HepG2 (cell line): ENCODE data around the gene TPX2. TPM values are rescaled to one million over a fixed set of nuclear protein-coding genes. Genes with fewer than 3 reads are reported as not detected.

ENCODE experiments used
- KLF11 ChIP-seq: IDR thresholded peaks from 2 replicates; pipeline ENCODE4 v1.6.1; 2016; ENCODE audit warnings: missing compliant biosample characterization
- MAF1 ChIP-seq: sonication (generic); formaldehyde crosslinking; IDR thresholded peaks from 2 replicates; pipeline ENCODE4 v1.5.0; 2020; ENCODE audit warnings: missing genetic modification reagents, borderline replicate concordance
- MEF2D ChIP-seq: sonication (generic); formaldehyde crosslinking; IDR thresholded peaks from 2 replicates; pipeline ENCODE4 v1.5.1; 2020; ENCODE audit warnings: mild to moderate bottlenecking, missing genetic modification reagents
- SMC3 ChIP-seq: IDR thresholded peaks from 2 replicates; pipeline ENCODE4 v1.6.1; 2011; ENCODE audit warnings: low read length, improper control_type of control experiment
- SOX6 ChIP-seq, 2 experiments: fragments of 450-650 bp in 1 of 2; sonication (generic) in 1 of 2; formaldehyde crosslinking in 1 of 2; IDR thresholded peaks; 2 replicates each; pipeline versions ENCODE4 v1.4.0 to v1.6.1; 2017 to 2020; ENCODE audit warnings: antibody characterized with exemption in 1 of 2, mild to moderate bottlenecking in 1 of 2, missing genetic modification reagents in 1 of 2
- SPEN ChIP-seq: sonication (generic); formaldehyde crosslinking; IDR thresholded peaks from 2 replicates; pipeline ENCODE4 v1.5.1; 2020; ENCODE audit warnings: low read depth, mild to moderate bottlenecking, missing genetic modification reagents
- SRSF4 ChIP-seq: fragments of 200-400 bp; formaldehyde crosslinking; IDR thresholded peaks from one replicate; pipeline ENCODE4 v1.6.1; 2018; ENCODE audit warnings: mild to moderate bottlenecking, low read depth, low read length, moderate library complexity; ENCODE audit not compliant: poor library complexity, severe bottlenecking
- XBP1 ChIP-seq: sonication (generic); formaldehyde crosslinking; IDR thresholded peaks from 2 replicates; pipeline ENCODE4 v1.5.0; 2020; ENCODE audit warnings: missing genetic modification reagents
- ZFP37 ChIP-seq: sonication (generic); formaldehyde crosslinking; IDR thresholded peaks from 2 replicates; pipeline ENCODE4 v1.4.0; 2020; ENCODE audit warnings: missing genetic modification reagents, borderline replicate concordance
- ZNF101 ChIP-seq: sonication (generic); formaldehyde crosslinking; IDR thresholded peaks from 2 replicates; pipeline ENCODE4 v1.4.0; 2020; ENCODE audit warnings: mild to moderate bottlenecking, low read depth, missing genetic modification reagents, borderline replicate concordance
- ZNF331 ChIP-seq: sonication (generic); formaldehyde crosslinking; IDR thresholded peaks from 2 replicates; pipeline ENCODE4 v1.4.0; 2020; ENCODE audit warnings: missing genetic modification reagents
- ZNF510 ChIP-seq: sonication (generic); formaldehyde crosslinking; IDR thresholded peaks from 2 replicates; pipeline ENCODE4 v1.4.0; 2020; ENCODE audit warnings: low read depth, mild to moderate bottlenecking, missing genetic modification reagents
- ZNF749 ChIP-seq: sonication (generic); formaldehyde crosslinking; IDR thresholded peaks from 2 replicates; pipeline ENCODE4 v1.8.0; 2022; ENCODE audit warnings: mild to moderate bottlenecking, missing genetic modification reagents, moderate library complexity, borderline replicate concordance
- ZNF766 ChIP-seq: sonication (generic); formaldehyde crosslinking; IDR thresholded peaks from 2 replicates; pipeline ENCODE4 v1.5.0; 2020; ENCODE audit warnings: missing genetic modification reagents, borderline replicate concordance
- ZNF792 ChIP-seq: IDR thresholded peaks from 2 replicates; pipeline ENCODE4 v1.6.1; 2016
- ZNF891 ChIP-seq: sonication (generic); formaldehyde crosslinking; IDR thresholded peaks from 2 replicates; pipeline ENCODE4 v1.5.0; 2020; ENCODE audit warnings: mild to moderate bottlenecking, missing genetic modification reagents
- polyA plus RNA-seq, 8 experiments: library from polyadenylated mRNA; depleted of rRNA in 3 of 8; stranded (reverse) in 7 of 8; unstranded in 1 of 8; fragments of >200 nt; fragmentation: Illumina TruSeq in 4 of 8; extraction: Trizol in 4 of 8; gene quantifications; 2 replicates each; pipeline versions ENCODE4 v1.2.1 to v1.2.3, GENCODE V29; 2011 to 2016; ENCODE audit warnings: low read depth in 4 of 8, missing spikeins in 1 of 8, mixed read lengths in 1 of 8; ENCODE audit not compliant: insufficient read depth in 1 of 8
- total RNA-seq, 5 experiments: library from RNA; depleted of rRNA; stranded (reverse); fragments of >200 nt; fragmentation: Illumina TruSeq; extraction: Trizol; gene quantifications; 2 replicates each; pipeline ENCODE4 v1.2.3, GENCODE V29; 2016; ENCODE audit warnings: low read depth in 1 of 5
- TF ChIP-seq, protein P1 (sequence below): sonication (generic); formaldehyde crosslinking; conservative IDR thresholded peaks from 2 replicates; pipeline ENCODE4 v1.8.1; 2023; ENCODE audit warnings: missing genetic modification reagents
- TF ChIP-seq, protein P2 (sequence below): sonication (generic); formaldehyde crosslinking; IDR thresholded peaks from 2 replicates; pipeline ENCODE4 v1.8.0; 2022; ENCODE audit warnings: mild to moderate bottlenecking, missing genetic modification reagents, borderline replicate concordance
- TF ChIP-seq, protein P3 (sequence below): sonication (generic); formaldehyde crosslinking; IDR thresholded peaks from 2 replicates; pipeline ENCODE4 v1.8.0; 2023; ENCODE audit warnings: mild to moderate bottlenecking, missing genetic modification reagents
- TF ChIP-seq, protein P4 (sequence below): IDR thresholded peaks from 2 replicates; pipeline ENCODE4 v1.6.1; 2016; ENCODE audit warnings: missing compliant biosample characterization, missing genetic modification reagents, borderline replicate concordance
- TF ChIP-seq, protein P5 (sequence below): fragments of 450-650 bp; IDR thresholded peaks from 2 replicates; pipeline ENCODE4 v1.6.1; 2016
- TF ChIP-seq, protein P6 (sequence below): sonication (generic); formaldehyde crosslinking; IDR thresholded peaks from 2 replicates; pipeline ENCODE4 v1.4.0; 2020; ENCODE audit warnings: missing genetic modification reagents

The TPX2 gene
- total and polyA plus RNA-seq, 2 of the 13 experiments (the other 11 are each of a cell fraction or from before 2014, with no cell fraction given) = 34.3 to 124 TPM

DNA sequence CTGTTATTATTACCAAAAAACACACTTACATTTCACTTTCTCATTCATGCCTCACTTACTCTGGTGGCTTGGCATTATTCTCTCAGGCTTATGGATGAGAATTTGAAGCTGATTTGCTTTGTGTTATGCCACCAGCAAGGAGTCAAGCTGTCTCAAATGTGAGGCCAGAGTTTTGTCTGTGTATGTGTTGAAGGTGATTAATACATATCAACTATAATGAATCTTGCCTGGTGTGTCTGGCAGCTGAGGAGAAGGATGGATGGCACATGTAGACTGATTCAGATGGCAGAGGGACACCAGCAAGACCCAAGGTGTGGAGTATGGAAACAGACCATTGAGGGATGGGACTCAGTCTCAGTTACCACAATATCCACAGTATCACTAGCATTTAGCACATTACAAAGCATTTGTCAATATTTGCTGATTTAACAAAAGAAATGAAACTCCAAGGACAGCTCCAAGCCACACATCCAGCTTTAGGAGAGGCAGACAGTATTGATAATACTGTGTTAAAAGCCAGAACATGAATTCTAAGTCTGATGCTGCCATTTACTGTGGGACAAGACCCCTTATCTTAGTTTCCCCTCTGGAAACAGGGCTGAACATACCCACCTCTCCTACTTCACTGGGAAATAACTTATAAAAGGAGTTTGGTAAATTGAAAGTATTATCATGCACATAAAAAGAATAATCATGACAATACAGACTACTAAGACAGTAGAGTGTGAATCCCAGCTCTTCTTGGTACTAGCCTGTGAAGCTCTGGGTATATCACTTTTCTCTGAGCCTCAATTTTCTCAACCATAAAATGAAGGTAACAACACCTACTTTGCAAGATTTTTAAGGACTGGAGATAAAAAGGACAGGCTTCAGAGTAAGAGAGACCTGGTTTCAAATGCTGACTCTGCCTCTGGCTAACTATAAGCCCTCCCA lies 27.6 kb upstream of the TPX2 start (continued):
- no peak; the same call in 1 of the 2 replicates for TF ChIP-seq KLF11 (CRISPR knock-in tag)
- TF ChIP-seq, protein P1, sequence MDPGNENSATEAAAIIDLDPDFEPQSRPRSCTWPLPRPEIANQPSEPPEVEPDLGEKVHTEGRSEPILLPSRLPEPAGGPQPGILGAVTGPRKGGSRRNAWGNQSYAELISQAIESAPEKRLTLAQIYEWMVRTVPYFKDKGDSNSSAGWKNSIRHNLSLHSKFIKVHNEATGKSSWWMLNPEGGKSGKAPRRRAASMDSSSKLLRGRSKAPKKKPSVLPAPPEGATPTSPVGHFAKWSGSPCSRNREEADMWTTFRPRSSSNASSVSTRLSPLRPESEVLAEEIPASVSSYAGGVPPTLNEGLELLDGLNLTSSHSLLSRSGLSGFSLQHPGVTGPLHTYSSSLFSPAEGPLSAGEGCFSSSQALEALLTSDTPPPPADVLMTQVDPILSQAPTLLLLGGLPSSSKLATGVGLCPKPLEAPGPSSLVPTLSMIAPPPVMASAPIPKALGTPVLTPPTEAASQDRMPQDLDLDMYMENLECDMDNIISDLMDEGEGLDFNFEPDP = no peak
- TF ChIP-seq, protein P2, sequence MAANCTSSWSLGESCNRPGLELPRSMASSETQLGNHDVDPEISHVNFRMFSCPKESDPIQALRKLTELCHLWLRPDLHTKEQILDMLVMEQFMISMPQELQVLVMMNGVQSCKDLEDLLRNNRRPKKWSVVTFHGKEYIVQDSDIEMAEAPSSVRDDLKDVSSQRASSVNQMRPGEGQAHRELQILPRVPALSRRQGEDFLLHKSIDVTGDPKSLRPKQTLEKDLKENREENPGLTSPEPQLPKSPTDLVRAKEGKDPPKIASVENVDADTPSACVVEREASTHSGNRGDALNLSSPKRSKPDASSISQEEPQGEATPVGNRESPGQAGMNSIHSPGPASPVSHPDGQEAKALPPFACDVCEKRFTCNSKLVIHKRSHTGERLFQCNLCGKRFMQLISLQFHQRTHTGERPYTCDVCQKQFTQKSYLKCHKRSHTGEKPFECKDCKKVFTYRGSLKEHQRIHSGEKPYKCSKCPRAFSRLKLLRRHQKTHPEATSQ (CRISPR knock-in tag) = no peak
- TF ChIP-seq ZNF891 = no peak
- TF ChIP-seq SPEN (CRISPR knock-in tag) = peak; percentile 31; the same call in 1 of the 2 replicates
- no peak for TF ChIP-seq SRSF4
- TF ChIP-seq, protein P3, sequence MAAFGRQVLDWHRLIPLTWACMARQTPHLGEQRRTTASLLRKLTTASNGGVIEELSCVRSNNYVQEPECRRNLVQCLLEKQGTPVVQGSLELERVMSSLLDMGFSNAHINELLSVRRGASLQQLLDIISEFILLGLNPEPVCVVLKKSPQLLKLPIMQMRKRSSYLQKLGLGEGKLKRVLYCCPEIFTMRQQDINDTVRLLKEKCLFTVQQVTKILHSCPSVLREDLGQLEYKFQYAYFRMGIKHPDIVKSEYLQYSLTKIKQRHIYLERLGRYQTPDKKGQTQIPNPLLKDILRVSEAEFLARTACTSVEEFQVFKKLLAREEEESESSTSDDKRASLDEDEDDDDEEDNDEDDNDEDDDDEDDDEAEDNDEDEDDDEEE (CRISPR knock-in tag) = no peak
- peak; percentile 70; the same call in 1 of the 2 replicates for TF ChIP-seq ZNF331 (CRISPR knock-in tag)
- TF ChIP-seq ZNF792 (CRISPR knock-in tag) = no peak
- no peak for TF ChIP-seq MAF1 (CRISPR knock-in tag)
- TF ChIP-seq, protein P4, sequence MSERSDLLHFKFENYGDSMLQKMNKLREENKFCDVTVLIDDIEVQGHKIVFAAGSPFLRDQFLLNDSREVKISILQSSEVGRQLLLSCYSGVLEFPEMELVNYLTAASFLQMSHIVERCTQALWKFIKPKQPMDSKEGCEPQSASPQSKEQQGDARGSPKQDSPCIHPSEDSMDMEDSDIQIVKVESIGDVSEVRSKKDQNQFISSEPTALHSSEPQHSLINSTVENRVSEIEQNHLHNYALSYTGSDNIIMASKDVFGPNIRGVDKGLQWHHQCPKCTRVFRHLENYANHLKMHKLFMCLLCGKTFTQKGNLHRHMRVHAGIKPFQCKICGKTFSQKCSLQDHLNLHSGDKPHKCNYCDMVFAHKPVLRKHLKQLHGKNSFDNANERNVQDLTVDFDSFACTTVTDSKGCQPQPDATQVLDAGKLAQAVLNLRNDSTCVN (CRISPR knock-in tag) = no peak
- TF ChIP-seq ZNF749 (CRISPR knock-in tag) = 0 out of 2 replicates have a peak, but pooled peaks have one; percentile 51
- TF ChIP-seq XBP1 (CRISPR knock-in tag) = no peak
- TF ChIP-seq ZNF510 = peak; percentile 82; the same call in 1 of the 2 replicates
- TF ChIP-seq ZFP37 (CRISPR knock-in tag) = no peak
- peak; percentile 8; the same call in 1 of the 2 replicates for TF ChIP-seq SMC3
- no peak for TF ChIP-seq ZNF101 (CRISPR knock-in tag)
- no peak; the same call in 1 of the 2 replicates for TF ChIP-seq MEF2D (CRISPR knock-in tag)
- TF ChIP-seq SOX6 (IDR thresholded peaks at IDR 0.05) = no peak
- TF ChIP-seq SOX6 (CRISPR knock-in tag; IDR thresholded peaks at IDR 0.05) = peak; percentile 97
- TF ChIP-seq, protein P5, sequence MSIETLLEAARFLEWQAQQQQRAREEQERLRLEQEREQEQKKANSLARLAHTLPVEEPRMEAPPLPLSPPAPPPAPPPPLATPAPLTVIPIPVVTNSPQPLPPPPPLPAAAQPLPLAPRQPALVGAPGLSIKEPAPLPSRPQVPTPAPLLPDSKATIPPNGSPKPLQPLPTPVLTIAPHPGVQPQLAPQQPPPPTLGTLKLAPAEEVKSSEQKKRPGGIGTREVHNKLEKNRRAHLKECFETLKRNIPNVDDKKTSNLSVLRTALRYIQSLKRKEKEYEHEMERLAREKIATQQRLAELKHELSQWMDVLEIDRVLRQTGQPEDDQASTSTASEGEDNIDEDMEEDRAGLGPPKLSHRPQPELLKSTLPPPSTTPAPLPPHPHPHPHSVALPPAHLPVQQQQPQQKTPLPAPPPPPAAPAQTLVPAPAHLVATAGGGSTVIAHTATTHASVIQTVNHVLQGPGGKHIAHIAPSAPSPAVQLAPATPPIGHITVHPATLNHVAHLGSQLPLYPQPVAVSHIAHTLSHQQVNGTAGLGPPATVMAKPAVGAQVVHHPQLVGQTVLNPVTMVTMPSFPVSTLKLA = no peak
- TF ChIP-seq, protein P6, sequence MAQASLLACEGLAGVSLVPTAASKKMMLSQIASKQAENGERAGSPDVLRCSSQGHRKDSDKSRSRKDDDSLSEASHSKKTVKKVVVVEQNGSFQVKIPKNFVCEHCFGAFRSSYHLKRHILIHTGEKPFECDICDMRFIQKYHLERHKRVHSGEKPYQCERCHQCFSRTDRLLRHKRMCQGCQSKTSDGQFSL (CRISPR knock-in tag) = no peak
- TF ChIP-seq ZNF766 (CRISPR knock-in tag) = no peak
